ENCODE data around the gene SH3GL1.

The SH3GL1 gene

GRCh38 chr19:4375164-4376027 is 25.0 kb downstream of the SH3GL1 start:
- DNase-seq: no peak

GRCh38 chr19:4374498-4375163 is 25.7 kb downstream of the SH3GL1 start:
- DNase-seq: no peak

GRCh38 chr19:4373601-4374497 is 26.5 kb downstream of the SH3GL1 start:
- no peak for DNase-seq

GRCh38 chr19:4373013-4373367 is 27.4 kb downstream of the SH3GL1 start:
- no peak for DNase-seq

- no peak for DNase-seq
Observed at GRCh38 chr19:4372165-4373012, 28.0 kb downstream of the SH3GL1 start.

- DNase-seq: no peak
Observed at GRCh38 chr19:4371247-4372164, 28.8 kb downstream of the SH3GL1 start.

GRCh38 chr19:4370418-4371041 is 29.8 kb downstream of the SH3GL1 start:
- DNase-seq: no peak

GRCh38 chr19:4369888-4370260 is 30.5 kb downstream of the SH3GL1 start:
- no peak for DNase-seq

GRCh38 chr19:4369109-4369887 is 31.0 kb downstream of the SH3GL1 start:
- no peak for DNase-seq

GRCh38 chr19:4368128-4368820 is 32.1 kb downstream of the SH3GL1 start:
- no peak for DNase-seq

- no peak for DNase-seq
Observed at GRCh38 chr19:4367781-4368127, 32.6 kb downstream of the SH3GL1 start.

- no peak for DNase-seq
Observed at GRCh38 chr19:4367336-4367723, 33.0 kb downstream of the SH3GL1 start.

- no peak for DNase-seq
Observed at GRCh38 chr19:4366666-4367335, 33.5 kb downstream of the SH3GL1 start.

- no peak for DNase-seq
Observed at GRCh38 chr19:4365791-4366665, 34.3 kb downstream of the SH3GL1 start.

GRCh38 chr19:4365341-4365740 is 35.0 kb downstream of the SH3GL1 start:
- no peak for DNase-seq

GRCh38 chr19:4363571-4364304 is 36.6 kb downstream of the SH3GL1 start:
- no peak for DNase-seq
